Right renal pelvis (tissue), 4 donors: ENCODE results near the gene MAP4K1. TPM values are rescaled to one million over a fixed set of nuclear protein-coding genes. Genes with fewer than 3 reads are reported as not detected.
"Not testable (repeated sequence)": the region's sequence is repeated elsewhere in the genome, so short reads cannot be mapped to it uniquely, and the experiment has no call there.

Experiments used
- DNase-seq, 4 donors: peaks; one replicate each; pipeline ENCODE4 v3.0.0-alpha.2; 2013; ENCODE audit warnings: low read depth in 4 of 4, low spot score in 3 of 4, missing footprints in 1 of 4
- polyA plus RNA-seq, 4 donors: library from polyadenylated mRNA; unstranded; fragments of 120-200 nt; gene quantifications; one replicate each; pipeline ENCODE4 v1.2.1, GENCODE V29; 2013; ENCODE audit not compliant: insufficient read length in 4 of 4

The MAP4K1 gene
- polyA plus RNA-seq, 4 donors = 2.5 to 4.1 (median 3.5) TPM

DNA sequence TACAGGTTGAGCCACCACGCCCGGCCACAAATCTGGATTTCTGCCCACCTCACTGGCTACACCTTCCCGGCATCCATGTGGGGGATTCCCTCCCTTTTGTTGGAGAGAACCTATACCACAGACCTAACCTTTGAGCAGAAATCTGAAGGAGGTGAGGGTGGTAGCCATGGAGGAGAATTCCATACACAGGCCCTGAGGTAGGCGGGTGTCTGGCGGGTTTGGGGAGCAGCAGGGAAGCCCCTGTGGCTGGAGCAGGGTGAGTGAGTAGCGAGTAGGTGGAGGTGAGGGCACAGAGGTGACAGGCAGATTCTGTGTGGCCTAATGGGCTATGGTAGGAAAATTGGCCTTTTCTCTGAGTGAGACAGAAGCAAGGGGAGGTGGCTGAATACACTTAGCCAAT lies 11.8 kb upstream of the MAP4K1 start:
- DNase-seq = no peak

GRCh38 chr19:38626401-38626800 lies 8.6 kb upstream of the MAP4K1 start:
- DNase-seq = no peak

DNA sequence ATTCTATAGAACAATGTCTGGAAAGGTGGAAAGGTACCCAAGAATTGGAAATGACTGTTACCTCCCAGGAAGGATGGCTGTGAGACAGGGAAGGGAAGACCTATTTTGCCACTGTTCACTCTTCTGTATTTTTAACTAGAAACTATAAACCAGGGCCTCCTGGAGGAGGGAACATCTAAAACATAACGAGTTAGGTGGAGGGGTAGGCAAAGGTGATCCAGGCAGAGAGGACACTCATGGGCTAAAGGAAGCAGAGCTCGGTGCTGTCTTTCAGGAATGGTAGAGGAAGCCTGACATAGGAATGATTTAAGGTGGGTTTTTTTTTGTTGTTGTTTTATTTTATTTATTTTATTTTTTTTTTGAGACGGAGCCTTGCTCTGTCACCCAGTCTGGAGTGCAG lies 7.1 kb upstream of the MAP4K1 start:
- DNase-seq = no peak

DNA sequence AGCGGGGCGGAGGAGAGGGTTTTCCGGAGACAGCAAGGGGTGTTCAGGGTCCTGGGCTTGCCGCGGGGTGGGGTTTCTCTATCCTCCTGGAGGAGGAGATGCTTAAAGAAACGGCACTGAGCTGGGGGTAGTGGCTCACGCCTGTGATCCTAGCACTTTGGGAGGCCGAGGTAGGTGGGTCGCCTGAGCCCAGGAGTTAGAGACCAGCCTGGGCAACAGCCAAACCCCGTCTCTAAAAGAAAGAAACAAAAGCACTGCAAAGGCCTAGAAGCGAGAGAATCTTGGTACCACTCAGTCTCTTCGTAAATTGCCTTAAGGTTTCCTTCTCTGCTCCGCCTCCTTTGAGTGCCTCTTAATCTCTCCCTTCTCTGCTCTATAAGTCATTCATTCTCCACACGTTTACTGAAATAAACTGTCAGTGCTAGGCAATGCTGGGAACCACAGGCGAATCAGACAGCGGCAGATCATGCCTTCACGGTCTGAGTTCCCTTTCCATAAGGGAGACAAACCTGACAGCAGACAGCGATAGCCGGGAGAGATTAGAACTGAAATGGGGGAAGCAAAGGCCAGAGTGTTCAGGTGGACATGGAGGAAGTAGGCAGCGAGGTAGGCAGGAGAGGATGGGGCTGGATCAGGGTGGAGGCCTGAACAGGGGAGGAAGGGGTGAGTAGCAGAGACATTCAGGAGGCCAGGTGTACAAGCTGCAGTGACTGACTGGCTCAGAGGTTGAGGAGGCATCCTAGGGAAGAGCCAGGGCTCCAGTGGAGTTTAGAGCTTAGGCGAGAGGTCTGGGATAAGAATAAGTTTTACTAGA lies 1.8 kb upstream of the MAP4K1 start:
- no peak for DNase-seq

GRCh38 chr19:38618590-38619360 lies 1.0 kb upstream of the MAP4K1 start, which contains the start of gene EIF3K:
TSS of gene EIF3K (plus strand) at chr19:38619188. CDS start at chr19:38619269, 81 bp downstream.
- peak; percentile 96 to 100 (median 98) for DNase-seq

GRCh38 chr19:38617283-38617763 lies 430 bp downstream of the MAP4K1 start:
- DNase-seq = no peak

GRCh38 chr19:38616265-38616664 lies 1.5 kb downstream of the MAP4K1 start:
- DNase-seq = no peak

GRCh38 chr19:38615007-38615581 lies 2.7 kb downstream of the MAP4K1 start:
- no peak for DNase-seq

DNA sequence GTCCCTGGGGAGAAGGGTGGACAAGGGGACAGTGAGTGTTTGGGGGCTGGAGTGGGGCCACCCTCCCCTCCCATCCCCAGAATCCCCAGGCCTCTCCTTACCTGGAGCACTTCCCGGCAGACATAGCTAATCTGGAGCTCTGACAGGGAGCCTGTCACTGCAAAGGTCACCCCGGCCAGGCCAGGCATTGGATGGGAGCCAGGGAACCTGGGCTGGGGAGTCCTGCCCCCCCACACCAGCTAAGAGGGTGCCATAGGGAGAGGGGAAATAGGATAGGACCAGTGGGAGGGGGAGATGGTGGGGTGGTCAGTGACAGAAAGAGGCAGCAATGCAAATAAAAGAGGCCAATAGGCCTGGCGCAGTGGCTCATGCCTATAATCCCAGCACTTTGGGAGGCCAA lies 3.5 kb downstream of the MAP4K1 start:
- no peak for DNase-seq

DNA sequence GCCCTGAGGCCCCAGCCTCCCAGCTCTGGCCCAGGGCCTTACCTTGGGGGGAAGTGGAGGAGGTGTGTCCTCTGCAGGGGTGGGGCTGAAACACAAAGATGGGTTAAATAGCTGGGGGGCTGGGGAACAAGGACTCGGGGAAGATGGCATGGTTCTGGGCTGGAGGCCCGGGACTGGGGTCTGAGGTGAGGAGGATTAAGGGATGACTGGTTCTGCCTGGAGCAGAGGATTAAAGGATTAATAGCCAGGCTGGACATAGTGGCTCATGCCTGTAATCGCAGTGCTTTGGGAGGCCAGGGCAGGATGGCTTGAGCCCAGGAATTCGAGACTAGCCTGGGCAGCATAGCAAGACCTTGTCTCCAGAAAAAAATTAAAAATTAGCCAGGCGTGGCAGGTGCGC lies 11.6 kb downstream of the MAP4K1 start:
- DNase-seq = no peak

- not testable (repeated sequence) for DNase-seq
Measured at GRCh38 chr19:38602856-38603255, 14.9 kb downstream of the MAP4K1 start.

DNA sequence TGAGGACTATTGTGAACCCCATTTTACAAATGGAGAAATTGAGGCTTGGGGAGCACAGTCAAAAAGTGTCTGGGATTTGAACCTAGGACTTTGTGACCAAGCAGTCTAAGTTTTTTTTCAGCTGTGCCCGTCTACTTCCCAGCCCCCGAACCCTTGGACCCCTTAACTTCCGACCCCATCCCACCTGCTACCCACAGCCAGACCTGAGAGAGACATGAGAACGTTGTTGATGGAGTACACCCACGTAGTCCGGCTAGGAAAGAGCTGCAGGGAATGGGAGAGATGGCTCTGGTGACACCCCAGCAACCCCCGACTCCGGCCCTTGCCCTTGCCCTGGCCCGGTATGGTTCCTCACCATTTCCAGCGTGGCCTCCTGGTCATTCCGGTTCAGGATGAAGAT lies 18.0 kb downstream of the MAP4K1 start:
- DNase-seq = no peak

DNA sequence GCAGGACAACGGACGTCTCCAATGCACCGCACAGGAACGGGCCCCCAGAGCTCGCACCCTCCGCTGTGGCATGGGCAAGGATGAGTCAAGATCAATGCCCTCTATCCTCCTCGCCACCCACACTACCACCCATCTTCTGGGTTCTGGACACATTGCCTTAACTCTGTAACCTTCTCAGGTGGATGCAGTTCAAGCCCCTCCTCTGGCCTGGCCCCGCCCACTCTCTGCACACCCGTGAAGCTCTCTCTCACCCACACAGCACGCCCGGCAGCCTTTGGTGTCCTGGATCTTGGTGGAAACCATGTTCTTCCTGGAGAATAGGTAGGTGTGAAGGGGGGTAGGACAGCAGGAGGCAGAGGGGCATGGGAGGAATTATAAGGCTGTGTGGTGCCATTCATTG lies 20.7 kb downstream of the MAP4K1 start:
- no peak for DNase-seq

DNA sequence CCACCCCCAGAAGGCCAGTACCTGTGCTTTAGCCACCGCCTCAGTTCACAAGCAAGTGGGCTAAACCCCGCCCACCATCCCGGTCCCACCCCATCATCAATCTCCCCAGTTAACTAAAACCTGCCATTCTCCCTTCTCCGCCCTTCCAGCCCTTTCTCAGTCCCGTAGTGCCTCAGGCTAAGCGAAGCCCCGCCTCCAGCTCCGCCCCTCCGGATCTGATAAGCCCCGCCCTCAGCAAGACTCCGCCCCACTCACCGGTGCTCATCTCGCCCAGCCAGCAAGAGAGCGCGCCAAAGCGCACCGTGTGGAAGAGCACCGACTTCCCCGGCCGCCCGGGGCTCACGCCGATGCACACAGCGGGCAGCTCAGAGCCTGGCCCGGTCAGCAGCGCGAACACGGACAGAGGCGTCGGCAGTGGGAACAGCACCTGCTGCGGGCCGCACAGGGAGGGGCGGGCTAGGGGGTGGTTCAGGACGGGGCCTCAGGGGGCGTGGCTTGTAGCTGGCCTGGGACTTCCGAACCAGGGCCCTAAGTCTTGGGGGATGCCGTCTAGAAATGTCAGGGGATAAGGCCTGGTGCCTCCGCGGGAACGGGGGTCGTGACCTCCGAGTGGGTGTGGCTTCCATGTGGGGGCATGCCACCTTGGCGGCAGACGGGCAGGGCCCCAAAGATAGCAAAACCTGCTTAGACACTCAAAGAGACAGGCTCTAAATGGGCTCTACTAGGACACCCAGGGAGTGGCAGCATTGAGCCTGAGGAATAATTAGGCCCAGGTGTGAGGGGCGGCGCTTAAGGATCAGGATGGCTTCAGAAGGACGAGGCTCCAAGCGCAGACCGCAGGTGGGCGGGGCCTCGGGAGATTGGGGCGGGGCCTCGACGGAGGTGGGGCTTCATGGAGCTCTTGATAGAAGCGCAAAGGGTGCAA lies 21.4 kb downstream of the MAP4K1 start:
- DNase-seq = peak in 3 of 4 donors; percentile 33 to 45 (median 44)

GRCh38 chr19:38592940-38593339 lies 24.8 kb downstream of the MAP4K1 start:
- DNase-seq = no peak

GRCh38 chr19:38588041-38588440 lies 29.7 kb downstream of the MAP4K1 start:
- DNase-seq = no peak

GRCh38 chr19:38587562-38587961 lies 30.2 kb downstream of the MAP4K1 start:
- no peak for DNase-seq

DNA sequence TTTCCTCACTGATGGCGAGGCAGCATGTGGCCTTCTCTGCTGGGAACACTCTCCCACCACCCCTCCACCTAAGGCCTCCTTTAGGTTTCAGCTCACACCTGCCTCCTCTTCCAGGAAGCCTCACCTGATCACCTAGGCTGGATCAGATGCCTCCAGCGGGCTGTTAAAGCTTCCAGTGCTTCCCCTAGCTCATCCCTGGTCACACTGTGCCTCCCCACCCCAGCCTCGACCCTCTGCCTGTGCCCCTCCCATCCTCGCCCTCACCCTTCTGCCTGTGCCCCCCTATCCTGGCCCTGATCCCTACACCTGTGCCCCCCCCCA lies 33.8 kb downstream of the MAP4K1 start:
- DNase-seq = no peak

DNA sequence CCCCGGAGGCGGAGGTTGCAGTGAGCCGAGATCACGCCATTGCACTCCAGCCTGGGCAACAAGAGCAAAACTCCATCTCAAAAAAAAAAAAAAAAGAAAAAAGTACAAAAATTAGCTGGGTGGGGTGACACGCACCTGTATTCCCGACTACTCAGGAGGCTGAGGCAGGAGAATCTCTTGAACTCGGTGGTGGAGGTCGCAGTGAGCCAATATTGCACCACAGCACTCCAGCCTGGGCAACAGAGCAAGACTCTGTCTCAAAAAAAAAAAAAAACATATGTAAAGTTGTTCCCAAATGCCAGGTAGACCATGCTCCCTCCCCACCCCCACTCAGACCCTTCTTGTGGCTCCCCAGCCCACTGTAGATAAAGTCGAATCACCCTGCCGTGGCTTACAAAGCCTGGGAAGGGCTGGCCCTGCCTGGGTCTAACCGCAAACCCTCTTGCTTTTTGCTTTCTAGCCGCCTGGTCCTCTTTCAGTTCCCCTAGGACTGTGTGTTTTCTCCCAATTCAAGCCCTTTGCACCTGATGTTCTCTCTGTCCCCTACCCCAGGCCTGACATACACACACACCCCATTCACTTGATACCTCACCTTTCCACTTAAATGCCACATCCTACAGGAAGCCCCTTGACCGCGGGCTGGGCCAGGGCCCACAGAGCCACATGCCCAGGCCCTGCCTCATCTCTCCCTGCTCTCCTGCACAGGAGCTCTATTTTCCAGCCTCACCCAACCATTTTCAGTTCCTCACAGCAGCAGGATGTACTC lies 34.4 kb downstream of the MAP4K1 start:
- DNase-seq = no peak

- DNase-seq = no peak
Measured at GRCh38 chr19:38580080-38580479, 37.7 kb downstream of the MAP4K1 start.
